ENCODE results near the gene H3-3A. TPM values are rescaled to one million over a fixed set of nuclear protein-coding genes. Genes with fewer than 3 reads are reported as not detected.

The H3-3A gene
- total RNA-seq, 1 experiment from 2014 or later = 894 TPM

- Mint-ChIP-seq H3K9me3 (no peaks in the 10 kb centered on the region), H3K36me3 (no peaks in the 10 kb centered on the region), H3K4me3 (no peak overlapping the region), H3K27ac (no peak overlapping the region), H3K4me1 (no peaks in the 10 kb centered on the region), H3K27me3 (ENCODE audit: low read depth) (no peaks in the 10 kb centered on the region)
- ChIA-PET POLR2A (interaction anchor here (1.0 kb wide), 1 partner anchor 29 kb away, joined by 9 read pairs; the partner anchor contains the start of gene H3-3A), CTCF (no interaction called here)
- no peak for ATAC-seq
- no peak for TF ChIP-seq ETV6 (CRISPR knock-in tag; IDR thresholded peaks at IDR 0.05)
- TF ChIP-seq SOX15 (CRISPR knock-in tag; IDR thresholded peaks at IDR 0.05) = no peak
- no peak for DNase-seq (ENCODE audit: low spot score)
These were observed 28.9 kb upstream of the H3-3A start for GRCh38 chr1:226033582-226033981.

- Mint-ChIP-seq H3K9me3 (no peaks in the 10 kb centered on the region), H3K4me1 (no peaks in the 10 kb centered on the region), H3K27ac (no peak overlapping the region), H3K27me3 (ENCODE audit: low read depth) (no peaks in the 10 kb centered on the region), H3K4me3 (no peak overlapping the region), H3K36me3 (no peaks in the 10 kb centered on the region)
- TF ChIP-seq OVOL2 (CRISPR knock-in tag; IDR thresholded peaks at IDR 0.05; ENCODE audit: borderline replicate concordance) (no peak), MLX (CRISPR knock-in tag; IDR thresholded peaks at IDR 0.05) (no peak), ZNF219 (CRISPR knock-in tag; IDR thresholded peaks at IDR 0.05; ENCODE audit: borderline replicate concordance) (no peak), CBFB (CRISPR knock-in tag; IDR thresholded peaks at IDR 0.05; ENCODE audit: low read depth) (no peak), CREM (CRISPR knock-in tag; IDR thresholded peaks at IDR 0.05) (no peak), ZNF317 (CRISPR knock-in tag; IDR thresholded peaks at IDR 0.05; ENCODE audit: borderline replicate concordance, low read depth) (no peak), ZNF423 (CRISPR knock-in tag; IDR thresholded peaks at IDR 0.05) (no peak), ERG (CRISPR knock-in tag; IDR thresholded peaks at IDR 0.05) (no peak), ARID4B (CRISPR knock-in tag; IDR thresholded peaks at IDR 0.05; ENCODE audit: borderline replicate concordance) (no peak), IRF1 (CRISPR knock-in tag; IDR thresholded peaks at IDR 0.05) (no peak), SOX15 (CRISPR knock-in tag; IDR thresholded peaks at IDR 0.05) (no peak), TEAD1 (CRISPR knock-in tag; IDR thresholded peaks at IDR 0.05) (no peak), ZNF532 (CRISPR knock-in tag; IDR thresholded peaks at IDR 0.05; ENCODE audit: borderline replicate concordance) (no peak), MXD4 (CRISPR knock-in tag; IDR thresholded peaks at IDR 0.05; ENCODE audit: borderline replicate concordance) (no peak), ZBTB43 (CRISPR knock-in tag; IDR thresholded peaks at IDR 0.05) (no peak), ATF3 (CRISPR knock-in tag; conservative IDR thresholded peaks at IDR 0.05) (no peak)
- ChIA-PET CTCF (no interaction called here), POLR2A (interaction anchor here (1.0 kb wide), 1 partner anchor 29 kb away, joined by 9 read pairs; the partner anchor contains the start of gene H3-3A)
- ATAC-seq (no peak; the same call in 1 of the 2 replicates), DNase-seq (ENCODE audit: low spot score) (no peak)
These were observed 28.5 kb upstream of the H3-3A start for GRCh38 chr1:226033991-226034390.

Measured in WTC11 (cell line).